Cardiac fibroblast (primary cell): Measurements from ENCODE around the gene ASB18.

Source experiments
- DNase-seq, 2 donors: peaks; one replicate each; pipeline versions ENCODE4 v3.0.0 to v3.0.0-alpha.2; 2010; ENCODE audit warnings: low read depth in 2 of 2
- H3K4me3 ChIP-seq, 2 donors: replicated peaks in 1 of 2; 1 replicate in 1 of 2; 2 replicates in 1 of 2; pipeline ENCODE4 v1.5.1; 2011; ENCODE audit warnings: low read depth in 2 of 2, low read length in 2 of 2, mild to moderate bottlenecking in 2 of 2, moderate library complexity in 1 of 2
- TF ChIP-seq, protein P1 (sequence below): IDR thresholded peaks from one replicate; pipeline ENCODE4 v1.5.1; 2011; ENCODE audit warnings: low read depth, mild to moderate bottlenecking, low read length, inconsistent platforms

The ASB18 gene

DNA sequence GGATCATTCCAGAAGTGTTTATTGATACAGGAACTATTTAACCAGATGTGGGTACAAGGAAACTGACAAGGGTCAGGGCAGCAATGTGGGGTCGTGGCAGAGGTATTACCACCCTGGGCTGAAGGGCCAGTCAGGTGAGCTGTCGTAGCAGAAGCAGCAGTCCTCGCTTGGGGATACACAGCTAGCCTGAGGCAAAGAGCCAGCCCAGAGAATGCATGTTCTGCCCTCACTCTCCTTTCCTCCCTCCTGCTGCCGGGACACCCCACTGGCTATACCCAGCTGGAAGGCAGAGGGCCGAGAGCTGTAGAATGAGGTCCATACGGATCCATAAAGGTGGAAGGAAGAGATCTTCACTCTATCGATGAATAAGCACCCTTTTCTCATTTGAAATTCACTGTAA is 63.8 kb downstream of the ASB18 start:
- H3K4me3 ChIP-seq = no peak overlapping the region
- DNase-seq = no peak
- TF ChIP-seq, protein P1, sequence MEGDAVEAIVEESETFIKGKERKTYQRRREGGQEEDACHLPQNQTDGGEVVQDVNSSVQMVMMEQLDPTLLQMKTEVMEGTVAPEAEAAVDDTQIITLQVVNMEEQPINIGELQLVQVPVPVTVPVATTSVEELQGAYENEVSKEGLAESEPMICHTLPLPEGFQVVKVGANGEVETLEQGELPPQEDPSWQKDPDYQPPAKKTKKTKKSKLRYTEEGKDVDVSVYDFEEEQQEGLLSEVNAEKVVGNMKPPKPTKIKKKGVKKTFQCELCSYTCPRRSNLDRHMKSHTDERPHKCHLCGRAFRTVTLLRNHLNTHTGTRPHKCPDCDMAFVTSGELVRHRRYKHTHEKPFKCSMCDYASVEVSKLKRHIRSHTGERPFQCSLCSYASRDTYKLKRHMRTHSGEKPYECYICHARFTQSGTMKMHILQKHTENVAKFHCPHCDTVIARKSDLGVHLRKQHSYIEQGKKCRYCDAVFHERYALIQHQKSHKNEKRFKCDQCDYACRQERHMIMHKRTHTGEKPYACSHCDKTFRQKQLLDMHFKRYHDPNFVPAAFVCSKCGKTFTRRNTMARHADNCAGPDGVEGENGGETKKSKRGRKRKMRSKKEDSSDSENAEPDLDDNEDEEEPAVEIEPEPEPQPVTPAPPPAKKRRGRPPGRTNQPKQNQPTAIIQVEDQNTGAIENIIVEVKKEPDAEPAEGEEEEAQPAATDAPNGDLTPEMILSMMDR = no peak

DNA sequence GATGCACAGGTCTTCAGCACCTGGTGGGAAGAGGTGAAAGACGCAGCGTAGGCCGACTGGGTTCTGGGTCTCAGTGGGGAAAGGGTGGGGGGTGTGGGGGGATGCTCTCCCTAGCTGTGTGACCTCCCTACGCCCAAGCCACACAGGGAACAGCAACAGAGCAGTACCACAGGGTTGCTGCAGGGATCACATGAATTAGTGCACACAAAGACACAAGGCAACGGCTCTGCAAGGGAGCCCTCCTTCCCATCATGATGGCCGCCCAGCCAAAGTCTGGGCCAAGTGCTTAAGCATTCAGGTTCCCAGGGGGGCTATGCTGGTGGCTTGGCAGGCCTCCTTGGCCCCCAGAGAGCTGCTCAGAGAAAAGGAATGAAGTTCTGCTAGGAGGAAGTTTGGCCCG is 67.8 kb downstream of the ASB18 start:
- no peak overlapping the region for H3K4me3 ChIP-seq
- TF ChIP-seq, protein P1 = no peak
- no peak for DNase-seq

DNA sequence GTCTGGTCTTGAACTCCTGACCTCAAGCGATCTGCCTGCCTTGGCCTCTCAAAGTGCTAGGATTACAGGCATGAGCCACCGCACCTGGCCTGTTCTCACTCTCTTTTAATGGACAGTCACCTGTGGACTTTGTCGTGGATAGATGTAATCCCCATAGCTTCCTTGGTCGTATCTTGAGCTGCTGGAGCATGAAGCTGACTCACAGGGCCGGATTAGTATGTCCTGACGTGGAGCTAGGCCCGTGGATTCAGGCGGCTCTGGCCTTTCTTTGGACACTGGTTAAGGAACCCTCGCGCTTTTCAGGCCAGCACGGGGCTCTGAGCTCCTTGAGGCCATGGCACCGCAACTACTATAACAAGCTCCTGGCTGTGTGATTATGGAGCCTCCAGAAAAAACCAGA is 68.5 kb downstream of the ASB18 start:
- TF ChIP-seq, protein P1 = no peak
- no peak overlapping the region for H3K4me3 ChIP-seq
- DNase-seq = no peak

DNA sequence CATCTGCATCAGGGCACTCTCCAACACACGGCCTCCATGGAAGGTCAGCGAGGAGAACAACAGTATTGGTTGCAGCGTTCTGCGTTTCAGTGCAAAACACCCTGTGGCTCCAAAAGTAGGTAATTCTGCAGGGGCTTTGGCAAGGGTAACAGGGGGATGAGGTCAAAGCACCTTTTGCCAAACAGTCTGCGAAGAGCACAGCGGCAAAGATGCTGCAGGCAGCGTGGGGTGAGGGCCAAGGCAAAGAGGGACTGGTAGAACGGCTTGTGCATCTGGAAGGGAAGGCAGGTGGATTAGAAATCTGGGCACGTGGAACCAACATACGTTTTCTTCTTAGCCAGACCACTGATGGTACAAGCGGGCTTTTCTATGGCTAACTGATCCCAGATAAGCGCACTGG is 69.4 kb downstream of the ASB18 start:
- TF ChIP-seq, protein P1 = no peak
- no peak for DNase-seq

DNA sequence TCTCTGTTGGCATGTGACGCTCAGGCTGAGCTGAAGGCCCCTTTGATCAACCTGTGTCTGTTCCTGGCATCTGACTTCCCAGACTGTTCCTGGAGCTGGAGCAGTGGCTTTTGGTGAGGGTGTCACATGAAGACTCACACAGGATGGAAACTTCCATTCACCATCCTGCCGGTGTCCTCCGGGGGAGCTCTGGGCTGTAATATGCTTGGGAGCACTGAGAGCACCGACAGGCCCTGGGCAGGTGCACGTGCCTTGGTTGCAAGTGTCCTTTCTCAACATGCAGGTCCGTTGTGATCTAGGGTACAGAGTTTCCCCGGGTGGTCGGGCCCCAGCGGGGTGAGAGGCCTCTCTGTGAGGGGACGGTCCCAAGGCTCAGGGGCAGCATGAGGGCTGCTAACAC is 71.2 kb downstream of the ASB18 start:
- no peak for DNase-seq
- TF ChIP-seq, protein P1 = no peak
- no peak overlapping the region for H3K4me3 ChIP-seq

More for the DNA sequence above, 69.4 kb downstream of the ASB18 start:
- no peak overlapping the region for H3K4me3 ChIP-seq

DNA sequence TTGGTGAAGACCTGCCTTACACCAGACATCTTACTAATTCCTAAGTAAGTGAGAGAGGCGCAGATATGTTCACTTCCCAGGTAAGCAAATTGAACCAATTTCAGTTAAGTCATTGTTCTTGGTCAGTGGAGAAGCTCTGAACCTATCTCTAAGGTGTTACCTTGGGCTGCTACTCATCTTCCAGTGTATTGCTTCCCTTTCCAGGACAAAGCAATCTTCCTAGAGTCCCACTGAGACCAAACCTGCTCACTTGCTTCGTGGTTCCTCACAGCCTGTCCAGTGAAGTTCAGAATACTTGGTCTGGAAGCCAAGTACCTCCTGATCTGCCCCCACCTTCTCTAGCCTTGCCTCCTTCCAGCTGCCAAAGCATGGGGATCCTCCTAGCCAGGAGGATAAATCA is 73.5 kb downstream of the ASB18 start:
- H3K4me3 ChIP-seq = no peak overlapping the region
- DNase-seq = no peak
- TF ChIP-seq, protein P1 = no peak

DNA sequence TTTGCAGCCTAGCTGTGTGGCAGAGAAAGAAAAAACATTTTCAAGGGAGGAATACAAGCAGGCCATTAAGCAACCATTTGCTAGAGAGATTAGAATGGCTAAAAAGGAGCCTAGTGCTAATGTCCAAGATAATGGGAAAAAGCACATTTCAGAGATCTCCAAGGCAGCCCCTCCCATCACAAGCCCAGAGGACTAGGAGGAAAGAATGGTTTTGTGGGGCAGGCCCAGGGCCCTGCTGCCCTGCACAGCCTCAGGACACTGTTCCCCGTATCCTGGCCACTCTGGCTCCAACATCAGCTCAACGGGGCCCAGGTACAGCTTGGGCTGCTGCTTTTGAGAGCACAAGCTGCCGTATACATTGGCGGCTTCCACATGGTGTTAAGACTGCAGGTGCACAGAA is 79.5 kb downstream of the ASB18 start:
- no peak for DNase-seq
- TF ChIP-seq, protein P1 = no peak
- H3K4me3 ChIP-seq = no peak overlapping the region
